GM23248 (cell line): Measurements from ENCODE around the gene HSH2D. TPM values are rescaled to one million over a fixed set of nuclear protein-coding genes. Genes with fewer than 3 reads are reported as not detected.

Source experiments
- DNase-seq: peaks from one replicate; pipeline ENCODE4 v3.0.0-alpha.2; 2015
- H2AFZ ChIP-seq: fragments of 200-600 bp; sonication (generic); 2 replicates; pipeline ENCODE4 v1.6.1; 2016; ENCODE audit warnings: antibody characterized with exemption
- H3F3A ChIP-seq: fragments of 200-600 bp; sonication (generic); 2 replicates; pipeline ENCODE4 v1.6.1; 2016; ENCODE audit warnings: mild to moderate bottlenecking, antibody characterized with exemption, mixed run types; ENCODE audit not compliant: insufficient read depth
- H3K27ac ChIP-seq: fragments of 200-600 bp; sonication (generic); 2 replicates; pipeline ENCODE4 v1.5.1; 2016; ENCODE audit warnings: mild to moderate bottlenecking
- H3K27me3 ChIP-seq: fragments of 200-600 bp; sonication (generic); replicated peaks from 2 replicates; pipeline ENCODE4 v1.6.1; 2016; ENCODE audit warnings: mild to moderate bottlenecking; ENCODE audit not compliant: insufficient read depth
- H3K36me3 ChIP-seq: fragments of 200-600 bp; sonication (generic); 2 replicates; pipeline ENCODE4 v1.6.1; 2016; ENCODE audit warnings: low read depth, mild to moderate bottlenecking
- H3K4me1 ChIP-seq: fragments of 200-600 bp; sonication (generic); 2 replicates; pipeline ENCODE4 v1.6.1; 2016; ENCODE audit warnings: mild to moderate bottlenecking; ENCODE audit not compliant: insufficient read depth
- H3K4me2 ChIP-seq: fragments of 200-600 bp; sonication (generic); one replicate; pipeline ENCODE4 v1.6.1; 2016; ENCODE audit warnings: mild to moderate bottlenecking; ENCODE audit not compliant: unreplicated experiment
- H3K4me3 ChIP-seq: fragments of 200-600 bp; sonication (generic); 2 replicates; pipeline ENCODE4 v1.5.1; 2016; ENCODE audit warnings: mild to moderate bottlenecking
- H3K79me2 ChIP-seq: fragments of 200-600 bp; sonication (generic); 2 replicates; pipeline ENCODE4 v1.6.1; 2016; ENCODE audit warnings: mild to moderate bottlenecking; ENCODE audit not compliant: insufficient read depth
- H3K9ac ChIP-seq: fragments of 200-600 bp; sonication (generic); 2 replicates; pipeline ENCODE4 v1.6.1; 2016; ENCODE audit warnings: mild to moderate bottlenecking
- H3K9me2 ChIP-seq: fragments of 200-600 bp; sonication (generic); 2 replicates; pipeline ENCODE4 v1.6.1; 2016; ENCODE audit warnings: mixed run types, mild to moderate bottlenecking, moderate library complexity; ENCODE audit not compliant: insufficient read depth
- H3K9me3 ChIP-seq: fragments of 200-600 bp; sonication (generic); one replicate; pipeline ENCODE4 v1.6.1; 2017; ENCODE audit warnings: low read depth
- H4K20me1 ChIP-seq: fragments of 200-600 bp; sonication (generic); 2 replicates; pipeline ENCODE4 v1.6.0; 2016; ENCODE audit not compliant: insufficient read depth
- EZH2 ChIP-seq: fragments of 200-600 bp; sonication (generic); IDR thresholded peaks from 2 replicates; pipeline ENCODE4 v1.6.1; 2018; ENCODE audit warnings: antibody characterized with exemption, mild to moderate bottlenecking; ENCODE audit not compliant: insufficient read depth, poor library complexity, severe bottlenecking
- EZH2phosphoT487 ChIP-seq: fragments of 200-600 bp; sonication (generic); IDR thresholded peaks from 2 replicates; pipeline ENCODE4 v1.6.1; 2018; ENCODE audit warnings: antibody characterized with exemption, moderate library complexity, mild to moderate bottlenecking, low read depth; ENCODE audit not compliant: insufficient read depth
- WGBS, 2 experiments: methylation state at CpG; one replicate each; pipeline ENCODE4 v1.1.6; 2015 to 2017; ENCODE audit warnings: low lambda C conversion rate in 2 of 2, low coverage in 1 of 2; ENCODE audit errors: missing lambda C conversion rate in 2 of 2; 5-methylcytosine and 5-hydroxymethylcytosine counted together
- in situ Hi-C: fragments of 300-500 bp; cut with MboI; formaldehyde crosslinking; loops from 2 replicates; pipeline ENCODE4 v1.15.0; 2020
- polyA plus RNA-seq: library from polyadenylated mRNA; unstranded; fragments of >200 nt; fragmentation: Nextera tagmentation; extraction: Ambion mirVana; gene quantifications from 2 replicates; pipeline ENCODE4 v1.2.1, GENCODE V29; 2016
- total RNA-seq: library from RNA; depleted of rRNA; stranded (reverse); fragments of >200 nt; shearing (Covaris generic); gene quantifications from 2 replicates; pipeline ENCODE4 v1.2.3, GENCODE V29; 2014

HSH2D gene
- total and polyA plus RNA-seq, 2 experiments from 2014 or later = not detected

GRCh38 chr19:16153582-16154336, 10.3 kb downstream of the HSH2D start:
- DNase-seq = peak; percentile 14
- TF ChIP-seq EZH2 = no peak
- no peak for TF ChIP-seq EZH2phosphoT487
- Histone ChIP-seq H3K9me2 (no peaks in the 10 kb centered on the region), H3K4me1 (no peaks in the 10 kb centered on the region), H3K4me2 (no peak overlapping the region), H3K9ac (no peak overlapping the region), H3F3A (no peaks in the 10 kb centered on the region), H3K4me3 (no peak overlapping the region), H3K36me3 (no peaks in the 10 kb centered on the region), H4K20me1 (no peaks in the 10 kb centered on the region), H3K79me2 (no peaks in the 10 kb centered on the region), H2AFZ (no peak overlapping the region), H3K9me3 (no peaks in the 10 kb centered on the region), H3K27me3 (0 out of 2 replicates have a peak, but pooled peaks cover 7% of the 10 kb centered on the region), H3K27ac (no peak overlapping the region)
- in situ Hi-C loops = no loop called here
- WGBS, 2 experiments = 58 to 69% methylated on average over 11 of the region's 11 CpGs

- Histone ChIP-seq H3K27me3 (0 out of 2 replicates have a peak, but pooled peaks cover 7% of the 10 kb centered on the region), H4K20me1 (no peaks in the 10 kb centered on the region), H3K9me2 (no peaks in the 10 kb centered on the region), H3K36me3 (no peaks in the 10 kb centered on the region), H3K79me2 (no peaks in the 10 kb centered on the region), H3K4me2 (no peak overlapping the region), H3F3A (no peaks in the 10 kb centered on the region), H3K9me3 (no peaks in the 10 kb centered on the region), H3K4me1 (no peaks in the 10 kb centered on the region), H2AFZ (no peak overlapping the region), H3K27ac (no peak overlapping the region), H3K9ac (no peak overlapping the region), H3K4me3 (no peak overlapping the region)
- WGBS, 2 experiments = 88 to 94% methylated on average over 8 of the region's 8 CpGs
- no peak for DNase-seq
- in situ Hi-C loops = no loop called here
- TF ChIP-seq EZH2 (no peak), EZH2phosphoT487 (no peak)
Observed at GRCh38 chr19:16154557-16154956, 11.1 kb downstream of the HSH2D start.

DNA sequence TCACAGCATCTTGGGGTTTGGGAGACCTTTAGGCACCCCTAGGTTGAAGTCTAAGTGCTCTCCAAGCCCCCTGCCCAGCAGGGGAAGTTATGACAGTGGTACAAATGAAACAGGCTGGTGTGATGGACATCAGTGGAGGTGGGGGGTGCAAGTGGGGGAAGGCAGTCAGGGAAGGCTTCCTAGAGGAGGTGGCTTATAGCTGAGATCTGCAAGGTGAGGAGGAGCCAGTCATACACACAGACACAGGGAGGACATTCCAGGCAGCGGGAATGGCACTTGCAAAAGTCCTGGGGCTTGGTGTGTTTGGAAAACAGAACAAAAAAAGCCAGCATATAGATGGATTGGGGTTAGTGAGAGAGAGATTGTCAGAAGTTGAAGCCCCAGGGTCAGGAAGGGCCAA, 11.6 kb downstream of the HSH2D start:
- H3K9me2 ChIP-seq = no peaks in the 10 kb centered on the region
- 70 to 72% methylated on average over 1 of the region's 1 CpG for WGBS, 2 experiments
- H3F3A ChIP-seq = no peaks in the 10 kb centered on the region
- H3K9me3 ChIP-seq = no peaks in the 10 kb centered on the region
- no peak overlapping the region for H3K4me2 ChIP-seq
- no peak for TF ChIP-seq EZH2
- TF ChIP-seq EZH2phosphoT487 = no peak
- DNase-seq = no peak
- H3K36me3 ChIP-seq = no peaks in the 10 kb centered on the region
- no peaks in the 10 kb centered on the region for H4K20me1 ChIP-seq
- no peaks in the 10 kb centered on the region for H3K4me1 ChIP-seq
- no peaks in the 10 kb centered on the region for H3K79me2 ChIP-seq
- in situ Hi-C loops = no loop called here
- H3K9ac ChIP-seq = no peak overlapping the region
- 0 out of 2 replicates have a peak, but pooled peaks cover 7% of the 10 kb centered on the region for H3K27me3 ChIP-seq
- no peak overlapping the region for H3K4me3 ChIP-seq
- H3K27ac ChIP-seq = no peak overlapping the region
- H2AFZ ChIP-seq = no peak overlapping the region

GRCh38 chr19:16156904-16157303, 13.4 kb downstream of the HSH2D start:
- Histone ChIP-seq H4K20me1 (no peaks in the 10 kb centered on the region), H3K4me2 (no peak overlapping the region), H3K9ac (no peak overlapping the region), H3K9me2 (no peaks in the 10 kb centered on the region), H3K27me3 (0 out of 2 replicates have a peak, but pooled peaks cover 7% of the 10 kb centered on the region), H3K36me3 (no peaks in the 10 kb centered on the region), H2AFZ (no peak overlapping the region), H3F3A (peaks cover 8% of the 10 kb centered on the region; the same call in 1 of the 2 replicates), H3K79me2 (no peaks in the 10 kb centered on the region), H3K9me3 (no peaks in the 10 kb centered on the region), H3K27ac (no peak overlapping the region), H3K4me1 (peaks cover 10% of the 10 kb centered on the region), H3K4me3 (no peak overlapping the region)
- TF ChIP-seq EZH2 (no peak), EZH2phosphoT487 (no peak)
- WGBS, 2 experiments = 72 to 77% methylated on average over 6 of the region's 6 CpGs
- DNase-seq = no peak
- in situ Hi-C loops = no loop called here
